Liver (tissue), 9 donors: ENCODE measurements around the gene SIRT4. TPM values are rescaled to one million over a fixed set of nuclear protein-coding genes. Genes with fewer than 3 reads are reported as not detected.

ENCODE experiments used
- DNase-seq: peaks from one replicate; pipeline ENCODE4 v3.0.0-alpha.2; 2017; ENCODE audit warnings: low spot score
- H3K27ac ChIP-seq, 2 donors: one replicate each; pipeline ENCODE4 v1.7.0; 2013; ENCODE audit warnings: inconsistent platforms in 2 of 2, low read length in 2 of 2, control low read depth in 1 of 2, low read depth in 1 of 2, mild to moderate bottlenecking in 1 of 2
- H3K27me3 ChIP-seq, 4 donors: one replicate each; pipeline versions ENCODE4 v1.6.1 to v1.7.0; 2013; ENCODE audit warnings: low read length in 3 of 4, inconsistent platforms in 1 of 4, mild to moderate bottlenecking in 1 of 4, moderate library complexity in 1 of 4; ENCODE audit not compliant: control insufficient read depth in 4 of 4, insufficient read depth in 4 of 4
- H3K36me3 ChIP-seq, 4 donors: one replicate each; pipeline versions ENCODE4 v1.6.1 to v1.7.0; 2013; ENCODE audit warnings: low read length in 3 of 4, mild to moderate bottlenecking in 3 of 4, low read depth in 1 of 4, moderate library complexity in 1 of 4; ENCODE audit not compliant: control insufficient read depth in 4 of 4, insufficient read depth in 3 of 4
- H3K4me1 ChIP-seq, 4 donors: one replicate each; pipeline versions ENCODE4 v1.6.1 to v1.7.0; 2013; ENCODE audit warnings: low read length in 3 of 4, mild to moderate bottlenecking in 3 of 4, moderate library complexity in 1 of 4; ENCODE audit not compliant: control insufficient read depth in 4 of 4, insufficient read depth in 4 of 4
- H3K4me3 ChIP-seq, 3 donors: one replicate each; pipeline versions ENCODE4 v1.6.1 to v1.7.0; 2013; ENCODE audit warnings: low read length in 3 of 3, control low read depth in 1 of 3, low read depth in 1 of 3, mild to moderate bottlenecking in 1 of 3
- H3K9ac ChIP-seq, 2 donors: one replicate each; pipeline ENCODE4 v1.7.0; 2013; ENCODE audit warnings: low read length in 2 of 2, mild to moderate bottlenecking in 2 of 2, moderate library complexity in 2 of 2, control low read depth in 1 of 2, low read depth in 1 of 2
- H3K9me3 ChIP-seq, 4 donors: one replicate each; pipeline versions ENCODE4 v1.6.1 to v1.7.0; 2013; ENCODE audit warnings: low read length in 3 of 4; ENCODE audit not compliant: control insufficient read depth in 4 of 4
- EGR1 ChIP-seq, 2 donors: IDR thresholded peaks; 2 replicates each; pipeline ENCODE4 v1.6.1; 2016 to 2018; ENCODE audit warnings: antibody characterized with exemption in 2 of 2, low read depth in 2 of 2
- FOXA1 ChIP-seq: IDR thresholded peaks from 2 replicates; pipeline ENCODE4 v1.6.1; 2016; ENCODE audit warnings: antibody characterized with exemption
- FOXA2 ChIP-seq: IDR thresholded peaks from 2 replicates; pipeline ENCODE4 v1.6.1; 2016; ENCODE audit warnings: antibody characterized with exemption
- GABPA ChIP-seq, 2 donors: IDR thresholded peaks in 1 of 2; conservative IDR thresholded peaks in 1 of 2; 2 replicates each; pipeline ENCODE4 v1.6.1; 2016; ENCODE audit warnings: antibody characterized with exemption in 2 of 2, mild to moderate bottlenecking in 1 of 2, moderate library complexity in 1 of 2
- HNF4G ChIP-seq: IDR thresholded peaks from 2 replicates; pipeline ENCODE4 v1.6.1; 2016; ENCODE audit warnings: antibody characterized with exemption
- JUND ChIP-seq, 2 donors: IDR thresholded peaks; 2 replicates each; pipeline ENCODE4 v1.6.1; 2016; ENCODE audit warnings: antibody characterized with exemption in 2 of 2
- RAD21 ChIP-seq, 2 donors: IDR thresholded peaks; 2 replicates each; pipeline ENCODE4 v1.6.1; 2016; ENCODE audit warnings: antibody characterized with exemption in 2 of 2, mild to moderate bottlenecking in 2 of 2
- SP1 ChIP-seq: IDR thresholded peaks from 2 replicates; pipeline ENCODE4 v1.6.1; 2018; ENCODE audit warnings: antibody characterized with exemption, mild to moderate bottlenecking
- TAF1 ChIP-seq: conservative IDR thresholded peaks from 2 replicates; pipeline ENCODE4 v1.6.1; 2016; ENCODE audit warnings: antibody characterized with exemption, mild to moderate bottlenecking
- YY1 ChIP-seq: IDR thresholded peaks from 2 replicates; pipeline ENCODE4 v1.6.1; 2016; ENCODE audit warnings: antibody characterized with exemption, mild to moderate bottlenecking
- WGBS: extraction: QIAGEN DNeasy Blood & Tissue Kit; methylation state at CpG from one replicate; pipeline ENCODE4 v1.1.7; 2013; 5-methylcytosine and 5-hydroxymethylcytosine counted together
- polyA plus RNA-seq, 2 donors: library from polyadenylated mRNA; stranded (reverse) in 1 of 2; unstranded in 1 of 2; fragments of 200-250 nt in 1 of 2; fragments of >200 nt in 1 of 2; fragmentation: Nextera tagmentation in 1 of 2; extraction: Ambion mirVana in 1 of 2; gene quantifications; one replicate each; pipeline versions ENCODE4 v1.2.1 to v1.2.3, GENCODE V29; 2013 to 2015
- total RNA-seq, 2 donors: library from RNA; depleted of rRNA; stranded (reverse); fragments of >200 nt; gene quantifications; one replicate each; pipeline ENCODE4 v1.2.3, GENCODE V29; 2014
- TF ChIP-seq, protein P1 (sequence below): fragments of 150-350 bp; IDR thresholded peaks from 2 replicates; pipeline ENCODE4 v1.5.1; 2017; ENCODE audit warnings: improper control_type of control experiment, low read depth, low read length; ENCODE audit not compliant: missing input control
- TF ChIP-seq, protein P2 (sequence below): IDR thresholded peaks from 2 replicates; pipeline ENCODE4 v1.6.1; 2016; ENCODE audit warnings: antibody characterized with exemption, mild to moderate bottlenecking
- TF ChIP-seq, protein P3 (sequence below): IDR thresholded peaks from 2 replicates; pipeline ENCODE4 v1.6.1; 2016; ENCODE audit warnings: antibody characterized with exemption
- TF ChIP-seq, protein P4 (sequence below): IDR thresholded peaks from 2 replicates; pipeline ENCODE4 v1.6.1; 2016; ENCODE audit warnings: antibody characterized with exemption
- donor health status: healthy.
- donor health status: healthy.
- donor health status: healthy.
- donor health status: healthy.
- donor health status: healthy.

SIRT4 gene
- total and polyA plus RNA-seq, 4 donors: 1.6 to 4.2 (median 1.9) TPM

DNA sequence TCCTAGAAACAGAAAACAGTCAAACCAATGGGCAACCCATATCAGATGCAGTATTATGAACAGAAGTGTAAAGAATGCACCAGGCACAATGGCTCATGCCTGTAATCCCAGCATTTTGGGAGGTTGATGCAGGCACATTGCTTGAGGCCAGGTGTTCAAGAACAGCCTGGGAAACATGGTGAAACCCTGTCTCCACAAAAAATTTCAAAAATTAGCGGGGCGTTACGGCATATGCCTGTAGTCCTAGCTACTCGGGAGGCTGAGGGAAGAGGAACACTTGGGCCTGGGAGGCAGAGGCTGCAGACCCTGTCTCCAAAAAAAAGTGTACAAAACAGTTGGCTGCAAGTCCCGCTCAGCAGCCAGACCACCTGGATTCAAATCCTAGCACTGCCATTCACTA lies 41.5 kb upstream of the SIRT4 start (continued):
- TF ChIP-seq, protein P1, sequence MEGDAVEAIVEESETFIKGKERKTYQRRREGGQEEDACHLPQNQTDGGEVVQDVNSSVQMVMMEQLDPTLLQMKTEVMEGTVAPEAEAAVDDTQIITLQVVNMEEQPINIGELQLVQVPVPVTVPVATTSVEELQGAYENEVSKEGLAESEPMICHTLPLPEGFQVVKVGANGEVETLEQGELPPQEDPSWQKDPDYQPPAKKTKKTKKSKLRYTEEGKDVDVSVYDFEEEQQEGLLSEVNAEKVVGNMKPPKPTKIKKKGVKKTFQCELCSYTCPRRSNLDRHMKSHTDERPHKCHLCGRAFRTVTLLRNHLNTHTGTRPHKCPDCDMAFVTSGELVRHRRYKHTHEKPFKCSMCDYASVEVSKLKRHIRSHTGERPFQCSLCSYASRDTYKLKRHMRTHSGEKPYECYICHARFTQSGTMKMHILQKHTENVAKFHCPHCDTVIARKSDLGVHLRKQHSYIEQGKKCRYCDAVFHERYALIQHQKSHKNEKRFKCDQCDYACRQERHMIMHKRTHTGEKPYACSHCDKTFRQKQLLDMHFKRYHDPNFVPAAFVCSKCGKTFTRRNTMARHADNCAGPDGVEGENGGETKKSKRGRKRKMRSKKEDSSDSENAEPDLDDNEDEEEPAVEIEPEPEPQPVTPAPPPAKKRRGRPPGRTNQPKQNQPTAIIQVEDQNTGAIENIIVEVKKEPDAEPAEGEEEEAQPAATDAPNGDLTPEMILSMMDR: no peak

DNA sequence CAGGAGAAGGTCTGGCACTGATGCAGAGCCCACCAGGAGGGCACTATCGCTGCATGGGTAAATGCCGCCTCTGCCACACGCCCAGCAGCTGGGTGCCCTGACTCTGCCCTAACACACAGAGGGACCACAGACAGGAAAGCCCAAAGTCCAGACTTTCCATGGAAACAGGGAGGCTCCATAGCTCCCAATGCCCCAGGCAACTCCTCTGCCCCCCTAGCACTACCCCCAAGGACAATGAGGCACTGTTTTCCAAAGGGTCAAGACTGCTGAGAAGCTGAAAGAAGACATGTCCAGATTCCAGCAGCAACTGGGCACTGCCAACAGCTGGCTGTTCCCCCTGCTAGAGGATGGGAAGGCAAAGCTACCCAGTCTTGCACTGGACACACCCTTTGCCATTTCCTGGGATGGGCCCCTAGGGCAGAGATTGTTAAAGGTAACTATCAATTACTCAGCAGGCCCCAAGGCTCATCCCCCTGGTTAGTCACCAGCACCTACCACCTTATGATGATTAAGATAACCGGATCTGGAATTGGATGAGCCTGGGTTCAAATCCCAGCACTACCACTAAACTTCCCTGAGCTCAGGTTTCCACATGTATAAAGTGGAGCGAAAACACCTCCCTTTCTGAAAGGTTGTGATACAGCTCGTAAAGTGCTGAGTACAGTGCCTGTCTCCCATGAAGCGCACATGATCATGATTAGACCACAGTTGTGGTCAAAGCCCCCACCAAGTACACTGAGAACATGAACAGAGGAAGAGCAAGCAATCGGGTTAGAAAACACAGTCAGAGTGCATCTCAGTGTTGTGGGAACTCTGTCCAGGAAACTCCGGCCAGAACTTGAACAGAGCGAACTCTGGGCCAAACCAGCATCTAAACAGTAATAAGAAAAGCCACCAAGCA lies 39.9 kb upstream of the SIRT4 start:
- peak overlapping the region; percentile 67 to 84 for H3K27ac ChIP-seq
- H3K27me3 ChIP-seq: no peaks in the 10 kb centered on the region
- H3K9me3 ChIP-seq: no peaks in the 10 kb centered on the region
- WGBS: 70% methylated on average over 10 of the region's 10 CpGs
- DNase-seq: no peak
- H3K9ac ChIP-seq: no peak overlapping the region
- H3K4me3 ChIP-seq: peak overlapping the region in 1 of 3 donors; percentile 4
- peaks cover 6 to 38% (median 27%) of the 10 kb centered on the region in 4 donors for H3K4me1 ChIP-seq
- TF ChIP-seq HNF4G (no peak), FOXA2 (no peak), JUND (IDR thresholded peaks at IDR 0.05) (no peak), EGR1 (IDR thresholded peaks at IDR 0.05; ENCODE audit: low read depth in 2 of 2) (no peak), TAF1 (no peak)
- TF ChIP-seq, protein P2, sequence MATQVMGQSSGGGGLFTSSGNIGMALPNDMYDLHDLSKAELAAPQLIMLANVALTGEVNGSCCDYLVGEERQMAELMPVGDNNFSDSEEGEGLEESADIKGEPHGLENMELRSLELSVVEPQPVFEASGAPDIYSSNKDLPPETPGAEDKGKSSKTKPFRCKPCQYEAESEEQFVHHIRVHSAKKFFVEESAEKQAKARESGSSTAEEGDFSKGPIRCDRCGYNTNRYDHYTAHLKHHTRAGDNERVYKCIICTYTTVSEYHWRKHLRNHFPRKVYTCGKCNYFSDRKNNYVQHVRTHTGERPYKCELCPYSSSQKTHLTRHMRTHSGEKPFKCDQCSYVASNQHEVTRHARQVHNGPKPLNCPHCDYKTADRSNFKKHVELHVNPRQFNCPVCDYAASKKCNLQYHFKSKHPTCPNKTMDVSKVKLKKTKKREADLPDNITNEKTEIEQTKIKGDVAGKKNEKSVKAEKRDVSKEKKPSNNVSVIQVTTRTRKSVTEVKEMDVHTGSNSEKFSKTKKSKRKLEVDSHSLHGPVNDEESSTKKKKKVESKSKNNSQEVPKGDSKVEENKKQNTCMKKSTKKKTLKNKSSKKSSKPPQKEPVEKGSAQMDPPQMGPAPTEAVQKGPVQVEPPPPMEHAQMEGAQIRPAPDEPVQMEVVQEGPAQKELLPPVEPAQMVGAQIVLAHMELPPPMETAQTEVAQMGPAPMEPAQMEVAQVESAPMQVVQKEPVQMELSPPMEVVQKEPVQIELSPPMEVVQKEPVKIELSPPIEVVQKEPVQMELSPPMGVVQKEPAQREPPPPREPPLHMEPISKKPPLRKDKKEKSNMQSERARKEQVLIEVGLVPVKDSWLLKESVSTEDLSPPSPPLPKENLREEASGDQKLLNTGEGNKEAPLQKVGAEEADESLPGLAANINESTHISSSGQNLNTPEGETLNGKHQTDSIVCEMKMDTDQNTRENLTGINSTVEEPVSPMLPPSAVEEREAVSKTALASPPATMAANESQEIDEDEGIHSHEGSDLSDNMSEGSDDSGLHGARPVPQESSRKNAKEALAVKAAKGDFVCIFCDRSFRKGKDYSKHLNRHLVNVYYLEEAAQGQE: no peak
- TF ChIP-seq, protein P3, sequence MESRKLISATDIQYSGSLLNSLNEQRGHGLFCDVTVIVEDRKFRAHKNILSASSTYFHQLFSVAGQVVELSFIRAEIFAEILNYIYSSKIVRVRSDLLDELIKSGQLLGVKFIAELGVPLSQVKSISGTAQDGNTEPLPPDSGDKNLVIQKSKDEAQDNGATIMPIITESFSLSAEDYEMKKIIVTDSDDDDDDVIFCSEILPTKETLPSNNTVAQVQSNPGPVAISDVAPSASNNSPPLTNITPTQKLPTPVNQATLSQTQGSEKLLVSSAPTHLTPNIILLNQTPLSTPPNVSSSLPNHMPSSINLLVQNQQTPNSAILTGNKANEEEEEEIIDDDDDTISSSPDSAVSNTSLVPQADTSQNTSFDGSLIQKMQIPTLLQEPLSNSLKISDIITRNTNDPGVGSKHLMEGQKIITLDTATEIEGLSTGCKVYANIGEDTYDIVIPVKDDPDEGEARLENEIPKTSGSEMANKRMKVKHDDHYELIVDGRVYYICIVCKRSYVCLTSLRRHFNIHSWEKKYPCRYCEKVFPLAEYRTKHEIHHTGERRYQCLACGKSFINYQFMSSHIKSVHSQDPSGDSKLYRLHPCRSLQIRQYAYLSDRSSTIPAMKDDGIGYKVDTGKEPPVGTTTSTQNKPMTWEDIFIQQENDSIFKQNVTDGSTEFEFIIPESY: no peak
- no peaks in the 10 kb centered on the region for H3K36me3 ChIP-seq

DNA sequence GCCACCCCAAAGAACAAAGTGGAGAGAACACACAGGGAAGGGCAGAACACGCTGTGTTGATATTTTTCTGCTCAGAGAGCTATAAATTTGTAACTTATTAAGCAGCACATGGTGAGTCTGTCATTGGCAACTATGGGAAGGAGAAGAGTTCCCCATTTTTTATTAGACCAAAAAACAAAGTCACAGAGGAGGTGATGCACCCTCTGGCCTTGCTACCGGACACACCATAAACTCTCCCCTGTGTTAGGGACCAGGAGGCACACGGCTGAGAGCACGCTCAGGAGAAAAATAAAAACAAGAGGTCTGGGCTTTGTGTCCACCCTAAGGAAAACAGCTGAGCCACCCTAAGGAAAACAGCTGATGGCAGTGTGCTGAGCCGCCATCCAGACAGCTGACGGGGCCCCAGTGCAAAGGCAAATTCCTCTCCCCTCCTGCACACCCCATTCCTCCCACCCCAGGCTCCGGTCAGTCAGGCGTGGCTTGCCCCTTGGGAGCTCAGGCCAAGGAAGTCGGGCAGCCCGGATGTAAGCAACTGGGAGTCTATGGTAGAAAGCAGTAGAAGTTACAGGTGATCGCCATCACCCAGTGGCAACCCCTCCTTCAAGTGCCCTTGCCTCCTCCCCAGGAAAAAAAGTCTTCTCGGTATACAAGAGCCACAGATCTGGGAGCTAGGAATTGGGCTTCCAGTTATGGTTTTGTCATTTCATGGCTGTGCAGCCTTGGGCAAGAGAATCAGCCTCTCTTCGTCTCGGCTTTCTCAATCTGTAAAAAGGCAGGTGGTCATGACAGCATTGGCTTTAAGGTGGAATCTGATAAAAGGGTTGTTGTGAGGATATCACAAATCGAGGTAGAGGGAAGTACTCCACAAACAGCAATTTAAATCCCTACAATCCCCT lies 39.0 kb upstream of the SIRT4 start:
- no peak for DNase-seq
- TF ChIP-seq SP1: no peak
- no peak for TF ChIP-seq FOXA1
- TF ChIP-seq, protein P4, sequence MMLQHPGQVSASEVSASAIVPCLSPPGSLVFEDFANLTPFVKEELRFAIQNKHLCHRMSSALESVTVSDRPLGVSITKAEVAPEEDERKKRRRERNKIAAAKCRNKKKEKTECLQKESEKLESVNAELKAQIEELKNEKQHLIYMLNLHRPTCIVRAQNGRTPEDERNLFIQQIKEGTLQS: no peak
- TF ChIP-seq RAD21 (IDR thresholded peaks at IDR 0.05): no peak
- no peak for TF ChIP-seq TAF1
- TF ChIP-seq FOXA2: no peak
- TF ChIP-seq, protein P2: no peak
- no peak for TF ChIP-seq GABPA (IDR thresholded peaks at IDR 0.05 in 1 of 2, conservative IDR thresholded peaks at IDR 0.05 in 1 of 2)
- no peak for TF ChIP-seq YY1

More for the DNA sequence above, 39.0 kb upstream of the SIRT4 start:
- Histone ChIP-seq H3K27ac (peak overlapping the region; percentile 67 to 84), H3K9ac (peak overlapping the region; percentile 37 to 55), H3K4me1 (peaks cover 4 to 47% (median 28%) of the 10 kb centered on the region in 4 donors), H3K36me3 (no peaks in the 10 kb centered on the region), H3K4me3 (peak overlapping the region in 1 of 3 donors; percentile 4), H3K9me3 (no peaks in the 10 kb centered on the region), H3K27me3 (no peaks in the 10 kb centered on the region)
- 66% methylated on average over 15 of the region's 15 CpGs for WGBS
